Measurements from ENCODE around the gene PLA2G10. TPM values are rescaled to one million over a fixed set of nuclear protein-coding genes. Genes with fewer than 3 reads are reported as not detected.

PLA2G10 gene
- total and polyA plus RNA-seq, 11 donors = not detected

DNA sequence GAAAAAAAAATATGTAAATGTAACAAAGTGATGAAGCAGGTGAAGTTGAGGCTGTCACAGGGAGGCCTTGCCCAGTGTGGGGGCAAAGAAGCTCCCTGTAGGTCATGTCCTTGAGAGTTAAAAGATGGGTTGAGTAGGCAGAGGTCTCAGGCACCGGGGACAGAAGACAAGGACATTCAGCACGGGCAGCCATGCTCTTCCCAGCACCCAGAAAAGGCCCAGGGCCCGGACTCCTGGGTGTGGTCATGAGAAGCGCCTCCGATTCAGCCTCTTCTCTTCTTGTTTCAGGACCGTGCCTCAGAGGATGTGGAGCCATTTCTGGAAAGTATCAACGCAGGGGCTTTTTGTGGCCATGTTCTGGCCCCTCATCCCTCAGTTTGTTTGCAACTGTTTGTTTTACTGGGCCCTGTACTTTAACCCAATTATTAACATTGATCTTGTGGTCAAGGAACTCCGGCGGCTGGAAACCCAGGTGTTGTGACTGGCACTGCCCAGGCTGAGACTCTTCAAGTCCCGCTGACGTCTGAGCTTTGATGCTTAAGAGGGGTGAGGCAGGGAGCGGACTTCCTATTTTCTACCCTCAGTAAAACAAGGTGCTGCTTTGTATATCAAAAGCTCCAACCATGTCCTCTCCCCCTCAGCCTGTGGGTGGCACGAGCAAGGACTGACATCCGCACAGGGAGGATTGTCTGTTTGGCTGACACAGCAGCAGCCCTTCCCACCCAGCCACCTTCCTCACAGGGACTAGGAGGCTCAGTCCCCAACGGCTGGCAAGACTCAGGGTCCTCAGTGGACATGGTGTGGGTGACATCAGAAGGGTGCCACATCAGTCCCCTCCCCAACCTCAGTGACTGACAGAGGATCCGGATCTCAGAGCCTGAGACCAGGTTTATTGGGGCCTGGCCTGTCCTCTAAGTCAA is 26.5 kb downstream of the PLA2G10 start:
- WGBS, 4 donors = 86 to 91% (median 89%) methylated on average over 16 of the region's 16 CpGs
- H3K4me1 ChIP-seq = peaks cover 0 to 2% (median 0%) of the 10 kb centered on the region in 12 donors
- no peak for DNase-seq
- peaks cover 0 to 73% (median 63%) of the 10 kb centered on the region in 9 donors for H3K36me3 ChIP-seq
- H3K9me3 ChIP-seq = no peaks in the 10 kb centered on the region
- intact Hi-C loops (cut with DNase I) = no loop called here
- H3K27ac ChIP-seq = no peak overlapping the region
- TF ChIP-seq POLR2A (IDR thresholded peaks at IDR 0.05) = no peak
- no peak for TF ChIP-seq CTCF (IDR thresholded peaks at IDR 0.05)
- H3K4me3 ChIP-seq = no peak overlapping the region
- H3K27me3 ChIP-seq = no peaks in the 10 kb centered on the region
- no peak for ATAC-seq

DNA sequence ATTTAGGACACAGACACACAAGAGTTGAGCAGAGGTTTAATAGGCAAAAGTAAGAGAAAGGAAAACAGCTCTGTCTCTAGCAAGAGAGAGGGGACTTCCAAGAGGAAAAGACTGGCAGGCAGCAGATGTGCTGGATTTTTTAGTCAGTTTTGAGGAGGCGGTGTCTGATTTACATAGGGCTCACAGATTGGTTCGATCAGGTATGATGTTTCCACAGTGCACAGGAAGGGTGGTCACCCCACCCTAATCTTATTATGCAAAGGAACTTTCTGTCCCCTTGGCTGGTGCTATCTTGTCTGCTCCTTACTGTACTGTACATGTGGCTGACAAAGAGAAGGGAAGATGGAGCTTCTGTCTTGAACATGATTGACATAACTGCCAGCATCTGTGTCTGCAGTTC is 36.0 kb downstream of the PLA2G10 start:
- DNase-seq = no peak
- no peak for ATAC-seq
- intact Hi-C loops (cut with DNase I) = no loop called here
- 62 to 85% (median 74%) methylated on average over 2 of the region's 2 CpGs for WGBS, 4 donors
- H3K9me3 ChIP-seq = no peaks in the 10 kb centered on the region
- H3K27me3 ChIP-seq = no peaks in the 10 kb centered on the region
- H3K36me3 ChIP-seq = peaks cover 0 to 100% (median 98%) of the 10 kb centered on the region in 9 donors
- TF ChIP-seq CTCF (IDR thresholded peaks at IDR 0.05) (no peak), POLR2A (IDR thresholded peaks at IDR 0.05) (no peak)
- H3K27ac ChIP-seq = no peak overlapping the region
- H3K4me1 ChIP-seq = no peaks in the 10 kb centered on the region
- no peak overlapping the region for H3K4me3 ChIP-seq

DNA sequence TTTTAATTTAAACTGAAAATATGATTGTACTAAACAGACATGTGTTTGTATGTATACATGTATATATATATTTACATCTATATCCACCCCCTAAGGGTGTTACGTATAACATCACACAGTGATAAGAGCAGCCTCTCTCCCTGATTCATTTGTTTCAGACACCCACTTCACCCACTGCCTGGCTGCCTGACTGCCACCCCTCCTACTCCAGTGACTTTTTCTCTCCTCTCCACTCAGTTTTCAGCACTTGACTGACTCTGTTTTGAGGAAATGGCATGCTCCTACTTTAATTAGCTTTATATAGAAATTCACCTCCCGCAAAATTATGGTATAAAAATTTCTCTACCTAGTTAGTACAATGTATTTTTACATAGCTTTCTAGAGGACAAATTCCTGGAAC is 41.4 kb downstream of the PLA2G10 start:
- Histone ChIP-seq H3K27me3 (no peaks in the 10 kb centered on the region), H3K4me1 (no peaks in the 10 kb centered on the region), H3K36me3 (peaks cover 0 to 100% (median 98%) of the 10 kb centered on the region in 9 donors), H3K27ac (no peak overlapping the region), H3K4me3 (no peak overlapping the region), H3K9me3 (no peaks in the 10 kb centered on the region)
- TF ChIP-seq CTCF (IDR thresholded peaks at IDR 0.05) = no peak
- ATAC-seq (no peak), DNase-seq (no peak)
- intact Hi-C loops (cut with DNase I) = no loop called here
- 92 to 95% (median 94%) methylated on average over 2 of the region's 2 CpGs for WGBS, 4 donors

- Histone ChIP-seq H3K4me1 (no peaks in the 10 kb centered on the region), H3K9me3 (no peaks in the 10 kb centered on the region), H3K36me3 (peaks cover 4 to 100% (median 98%) of the 10 kb centered on the region in 9 donors), H3K4me3 (no peak overlapping the region), H3K27me3 (no peaks in the 10 kb centered on the region), H3K27ac (no peak overlapping the region)
- ATAC-seq = no peak
- intact Hi-C loops (cut with DNase I) = no loop called here
- no peak for TF ChIP-seq CTCF (IDR thresholded peaks at IDR 0.05)
- TF ChIP-seq POLR2A (IDR thresholded peaks at IDR 0.05) = no peak
- WGBS, 4 donors = 84 to 86% (median 84%) methylated on average over 6 of the region's 6 CpGs
- no peak for DNase-seq
These were observed 43.5 kb downstream of the PLA2G10 start for GRCh38 chr16:14650629-14651028.
